Measurements from ENCODE around the gene NOSIP. TPM values are rescaled to one million over a fixed set of nuclear protein-coding genes. Genes with fewer than 3 reads are reported as not detected.

The NOSIP gene
- total and polyA plus RNA-seq, 8 donors, result 18.1 to 354 (median 87.3) TPM

GRCh38 chr19:49551531-49551930 is 28.8 kb downstream of the NOSIP start:
- Histone ChIP-seq H3K9me3 (no peaks in the 10 kb centered on the region), H3K4me1 (peaks cover 29 to 55% (median 47%) of the 10 kb centered on the region in 4 donors), H3K27ac (peak overlapping the region in 3 of 5 donors; percentile 31 to 86 (median 41)), H3K36me3 (peaks cover 3 to 23% (median 14%) of the 10 kb centered on the region in 4 donors), H3K4me3 (no peak overlapping the region), H3K27me3 (no peaks in the 10 kb centered on the region)
- TF ChIP-seq POLR2A (IDR thresholded peaks at IDR 0.05) (no peak), EP300 (IDR thresholded peaks at IDR 0.05) (no peak), CTCF (IDR thresholded peaks at IDR 0.05) (no peak), POLR2AphosphoS5 (IDR thresholded peaks at IDR 0.05) (no peak)
- DNase-seq, result no peak
- WGBS, 5 donors, result 89 to 92% (median 91%) methylated on average over 7 of the region's 7 CpGs
- intact Hi-C loops (cut with DNase I; ENCODE audit: low total_unique reads), result no loop called here

- Histone ChIP-seq H3K4me1 (peaks cover 13 to 35% (median 26%) of the 10 kb centered on the region in 4 donors), H3K36me3 (peaks cover 0 to 1% (median 0%) of the 10 kb centered on the region in 4 donors), H3K9me3 (no peaks in the 10 kb centered on the region), H3K27me3 (no peaks in the 10 kb centered on the region), H3K27ac (no peak overlapping the region), H3K4me3 (no peak overlapping the region)
- intact Hi-C loops (cut with DNase I; ENCODE audit: low total_unique reads), result no loop called here
- DNase-seq, result no peak
- TF ChIP-seq EP300 (IDR thresholded peaks at IDR 0.05) (no peak), POLR2AphosphoS5 (IDR thresholded peaks at IDR 0.05) (no peak), POLR2A (IDR thresholded peaks at IDR 0.05) (no peak), CTCF (IDR thresholded peaks at IDR 0.05) (no peak)
- 51 to 60% (median 56%) methylated on average over 13 of the region's 13 CpGs for WGBS, 5 donors
Observed at GRCh38 chr19:49549045-49549444, 31.3 kb downstream of the NOSIP start.

GRCh38 chr19:49546825-49547565 is 33.4 kb downstream of the NOSIP start:
- Histone ChIP-seq H3K9me3 (no peaks in the 10 kb centered on the region), H3K4me1 (peaks cover 5 to 15% (median 8%) of the 10 kb centered on the region in 4 donors), H3K27ac (peak overlapping the region in 1 of 5 donors; percentile 32), H3K36me3 (peaks cover 0 to 12% (median 9%) of the 10 kb centered on the region in 4 donors), H3K27me3 (no peaks in the 10 kb centered on the region), H3K4me3 (peak overlapping the region in 1 of 4 donors; percentile 22)
- WGBS, 5 donors, result 3 to 10% (median 6%) methylated on average over 9 of the region's 9 CpGs
- DNase-seq, result peak; percentile 74 to 95
- TF ChIP-seq EP300 (IDR thresholded peaks at IDR 0.05), result no peak
- peak in 2 of 3 donors; percentile 68 to 73 for TF ChIP-seq POLR2AphosphoS5 (IDR thresholded peaks at IDR 0.05)
- peak in 5 of 7 experiments; percentile 75 to 94 (median 86) for TF ChIP-seq CTCF (IDR thresholded peaks at IDR 0.05)
- no peak for TF ChIP-seq POLR2A (IDR thresholded peaks at IDR 0.05)
- intact Hi-C loops (cut with DNase I; ENCODE audit: low total_unique reads), result no loop called here

GRCh38 chr19:49544154-49544553 is 36.2 kb downstream of the NOSIP start:
- Histone ChIP-seq H3K4me1 (peaks cover 5 to 14% (median 7%) of the 10 kb centered on the region in 4 donors), H3K27ac (no peak overlapping the region), H3K4me3 (no peak overlapping the region), H3K27me3 (no peaks in the 10 kb centered on the region), H3K9me3 (no peaks in the 10 kb centered on the region), H3K36me3 (peaks cover 2 to 39% (median 22%) of the 10 kb centered on the region in 4 donors)
- DNase-seq, result no peak
- intact Hi-C loops (cut with DNase I; ENCODE audit: low total_unique reads), result loop anchor here (5.0 kb wide), 1 partner anchor 37 kb away; no protein-coding TSS in a partner anchor
- WGBS, 5 donors, result 71 to 89% (median 79%) methylated on average over 5 of the region's 5 CpGs
- no peak for TF ChIP-seq CTCF (IDR thresholded peaks at IDR 0.05)
